NCI-H2196 treated with DMSO at 0.1 percent for 48 hours (cell line): ENCODE results near the gene NOG.

ENCODE experiments used
- DNase-seq: peaks from one replicate; lab custom pipeline; 2025; ENCODE audit not compliant: unreplicated experiment; lab: John Stamatoyannopoulos, UW

Gene NOG

GRCh38 chr17:56635641-56636040 lies 42.1 kb downstream of the NOG start:
- no peak for DNase-seq

DNA sequence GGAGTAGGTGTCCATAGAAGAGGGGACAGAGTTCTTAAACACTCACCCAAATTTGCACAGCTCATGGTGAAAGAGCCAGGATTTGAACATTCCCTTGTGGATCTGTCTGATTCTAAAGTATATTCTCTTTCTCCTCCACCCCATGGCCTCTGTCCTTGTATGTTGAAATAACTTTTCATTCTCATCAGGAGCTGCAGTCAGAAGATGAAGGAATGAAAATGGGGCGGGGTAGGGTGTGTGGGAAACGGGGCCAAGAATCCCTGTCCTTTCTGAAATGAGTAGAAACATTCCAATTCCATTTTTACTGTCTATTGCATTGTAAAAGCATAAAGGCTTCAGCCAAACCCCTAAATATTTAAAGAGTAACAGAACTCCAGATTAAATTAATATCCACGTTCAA lies 42.8 kb downstream of the NOG start:
- DNase-seq, result no peak

DNA sequence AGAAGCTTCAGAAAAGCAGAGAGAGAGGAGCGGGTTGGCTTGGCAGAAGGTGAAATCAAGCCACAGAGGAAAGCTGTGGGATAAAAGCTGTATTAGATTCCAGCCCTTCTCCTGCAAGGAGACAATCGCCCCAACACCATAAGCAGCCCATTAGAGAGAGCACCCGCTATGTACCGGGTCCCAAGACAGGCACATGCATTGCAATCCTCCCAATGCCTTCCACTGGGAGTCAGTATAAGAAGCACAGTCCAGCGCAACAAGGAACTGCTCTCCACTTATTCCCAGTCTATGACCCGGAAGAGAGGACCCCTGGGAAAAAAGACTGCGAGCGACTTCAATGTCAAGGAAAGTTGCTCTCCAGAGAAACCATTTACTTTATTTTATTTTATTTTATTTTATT lies 43.8 kb downstream of the NOG start:
- no peak for DNase-seq

GRCh38 chr17:56638591-56639051 lies 45.1 kb downstream of the NOG start:
- no peak for DNase-seq

DNA sequence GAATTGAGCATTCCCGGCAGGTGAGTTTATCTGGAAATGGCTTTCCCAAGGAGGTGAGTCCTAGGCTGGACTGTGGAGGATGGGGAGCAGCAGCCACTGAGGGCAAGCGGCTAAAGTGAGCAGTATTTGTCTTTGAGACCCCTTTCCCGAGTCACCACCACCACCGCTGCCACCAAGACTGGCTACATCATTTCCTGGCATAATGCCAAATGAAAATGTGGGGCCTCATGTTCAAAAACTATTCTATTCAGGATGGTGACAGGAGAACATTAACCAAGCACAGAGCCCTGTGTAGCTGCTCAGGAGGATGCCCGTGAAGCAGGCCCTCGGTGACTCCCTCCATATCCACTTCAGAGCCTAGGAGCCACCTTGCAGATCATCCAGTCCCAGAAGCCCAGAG lies 46.0 kb downstream of the NOG start:
- DNase-seq, result no peak

DNA sequence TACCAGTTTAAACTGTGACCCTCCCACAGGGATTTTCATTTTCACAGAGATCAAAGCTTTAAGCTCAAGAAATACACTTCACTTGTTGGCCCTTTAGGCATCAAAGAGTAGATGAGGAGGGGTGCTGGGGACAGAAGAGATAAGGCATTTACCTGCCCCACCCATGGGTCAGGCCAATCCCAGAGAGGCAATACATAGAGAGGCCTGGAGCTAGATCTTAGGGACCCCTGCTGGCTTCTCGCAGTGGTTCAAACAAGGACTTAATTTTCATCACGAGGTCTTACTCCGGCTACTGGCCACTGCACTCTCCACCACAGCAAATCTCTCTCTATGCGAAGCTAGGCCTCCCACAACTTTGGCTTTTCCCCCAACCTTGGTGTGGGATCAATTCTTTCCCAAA lies 46.6 kb downstream of the NOG start:
- DNase-seq, result no peak

GRCh38 chr17:56641373-56641772 lies 47.9 kb downstream of the NOG start:
- no peak for DNase-seq

GRCh38 chr17:56641894-56642293 lies 48.4 kb downstream of the NOG start:
- no peak for DNase-seq

DNA sequence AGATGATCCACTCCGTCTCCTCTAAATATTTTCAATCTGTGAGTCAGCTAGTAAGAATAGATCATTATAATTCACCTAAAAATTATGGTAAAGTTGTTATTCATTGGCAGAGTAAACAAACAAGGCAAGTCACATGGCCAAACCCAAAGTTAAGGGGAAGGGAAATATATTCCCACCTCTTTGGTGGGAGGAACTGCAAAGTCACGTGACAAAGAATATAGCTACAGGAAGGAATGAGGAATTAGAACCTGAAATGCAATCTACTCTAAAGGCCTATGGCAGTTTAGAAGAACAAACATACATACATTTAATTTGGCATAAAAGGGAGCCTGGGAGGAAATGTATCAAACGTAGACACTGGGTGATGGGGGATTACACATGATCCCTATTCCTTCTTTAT lies 48.9 kb downstream of the NOG start:
- no peak for DNase-seq
